IPS-18a (cell line): ENCODE data around the gene IL3.

Experiments used
- H3K27ac ChIP-seq: one replicate; pipeline ENCODE4 v1.5.1; 2013; ENCODE audit warnings: low read length
- H3K27me3 ChIP-seq: one replicate; pipeline ENCODE4 v1.6.1; 2013; ENCODE audit warnings: mild to moderate bottlenecking, low read length; ENCODE audit not compliant: control insufficient read depth, insufficient read depth
- H3K36me3 ChIP-seq: one replicate; pipeline ENCODE4 v1.6.1; 2013; ENCODE audit warnings: low read depth, low read length; ENCODE audit not compliant: control insufficient read depth
- H3K4me1 ChIP-seq: one replicate; pipeline ENCODE4 v1.6.1; 2013; ENCODE audit warnings: low read depth, low read length; ENCODE audit not compliant: control insufficient read depth
- H3K4me3 ChIP-seq: one replicate; pipeline ENCODE4 v1.5.1; 2013; ENCODE audit warnings: low read length
- H3K9ac ChIP-seq: one replicate; pipeline ENCODE4 v1.6.1; 2013; ENCODE audit warnings: mild to moderate bottlenecking, low read length, moderate library complexity
- H3K9me3 ChIP-seq: one replicate; pipeline ENCODE4 v1.6.1; 2013; ENCODE audit warnings: low read depth, low read length; ENCODE audit not compliant: control insufficient read depth

IL3 gene

GRCh38 chr5:132053483-132053882 is 7.0 kb upstream of the IL3 start:
- H3K27ac ChIP-seq, result no peak overlapping the region
- H3K27me3 ChIP-seq, result no peaks in the 10 kb centered on the region
- no peak overlapping the region for H3K9ac ChIP-seq
- no peaks in the 10 kb centered on the region for H3K4me1 ChIP-seq
- H3K36me3 ChIP-seq, result no peaks in the 10 kb centered on the region
- H3K4me3 ChIP-seq, result no peak overlapping the region
- H3K9me3 ChIP-seq, result no peaks in the 10 kb centered on the region

- no peak overlapping the region for H3K27ac ChIP-seq
- H3K27me3 ChIP-seq, result no peaks in the 10 kb centered on the region
- H3K4me3 ChIP-seq, result no peak overlapping the region
- no peaks in the 10 kb centered on the region for H3K4me1 ChIP-seq
- no peak overlapping the region for H3K9ac ChIP-seq
- H3K9me3 ChIP-seq, result no peaks in the 10 kb centered on the region
- H3K36me3 ChIP-seq, result no peaks in the 10 kb centered on the region
These were observed 6.3 kb upstream of the IL3 start for GRCh38 chr5:132054031-132054696.

- Histone ChIP-seq H3K4me3 (no peak overlapping the region), H3K27me3 (no peaks in the 10 kb centered on the region), H3K36me3 (no peaks in the 10 kb centered on the region), H3K4me1 (no peaks in the 10 kb centered on the region), H3K9me3 (no peaks in the 10 kb centered on the region), H3K9ac (no peak overlapping the region), H3K27ac (no peak overlapping the region)
These were observed 5.6 kb upstream of the IL3 start for GRCh38 chr5:132054697-132055440.

GRCh38 chr5:132055441-132055807 is 5.0 kb upstream of the IL3 start:
- no peaks in the 10 kb centered on the region for H3K36me3 ChIP-seq
- no peaks in the 10 kb centered on the region for H3K4me1 ChIP-seq
- H3K27ac ChIP-seq, result no peak overlapping the region
- H3K4me3 ChIP-seq, result no peak overlapping the region
- no peak overlapping the region for H3K9ac ChIP-seq
- H3K9me3 ChIP-seq, result no peaks in the 10 kb centered on the region
- no peaks in the 10 kb centered on the region for H3K27me3 ChIP-seq

GRCh38 chr5:132055808-132056609 is 4.4 kb upstream of the IL3 start:
- Histone ChIP-seq H3K9me3 (no peaks in the 10 kb centered on the region), H3K9ac (no peak overlapping the region), H3K27ac (no peak overlapping the region), H3K27me3 (no peaks in the 10 kb centered on the region), H3K36me3 (no peaks in the 10 kb centered on the region), H3K4me3 (no peak overlapping the region), H3K4me1 (no peaks in the 10 kb centered on the region)

- no peak overlapping the region for H3K9ac ChIP-seq
- no peaks in the 10 kb centered on the region for H3K36me3 ChIP-seq
- H3K4me1 ChIP-seq, result no peaks in the 10 kb centered on the region
- no peaks in the 10 kb centered on the region for H3K9me3 ChIP-seq
- H3K27me3 ChIP-seq, result no peaks in the 10 kb centered on the region
- no peak overlapping the region for H3K4me3 ChIP-seq
- H3K27ac ChIP-seq, result no peak overlapping the region
These were observed 3.6 kb upstream of the IL3 start for GRCh38 chr5:132056610-132057497.

- Histone ChIP-seq H3K27ac (no peak overlapping the region), H3K36me3 (no peaks in the 10 kb centered on the region), H3K27me3 (no peaks in the 10 kb centered on the region), H3K9ac (no peak overlapping the region), H3K4me3 (no peak overlapping the region), H3K4me1 (no peaks in the 10 kb centered on the region), H3K9me3 (no peaks in the 10 kb centered on the region)
These were observed 2.8 kb upstream of the IL3 start for GRCh38 chr5:132057498-132058255.

GRCh38 chr5:132058646-132059042 is 1.8 kb upstream of the IL3 start:
- H3K27me3 ChIP-seq, result no peaks in the 10 kb centered on the region
- H3K9ac ChIP-seq, result no peak overlapping the region
- no peaks in the 10 kb centered on the region for H3K4me1 ChIP-seq
- no peak overlapping the region for H3K4me3 ChIP-seq
- no peaks in the 10 kb centered on the region for H3K9me3 ChIP-seq
- H3K27ac ChIP-seq, result no peak overlapping the region
- H3K36me3 ChIP-seq, result no peaks in the 10 kb centered on the region

GRCh38 chr5:132059043-132059695 is 1.3 kb upstream of the IL3 start:
- no peaks in the 10 kb centered on the region for H3K9me3 ChIP-seq
- no peaks in the 10 kb centered on the region for H3K4me1 ChIP-seq
- no peak overlapping the region for H3K4me3 ChIP-seq
- H3K27me3 ChIP-seq, result no peaks in the 10 kb centered on the region
- no peaks in the 10 kb centered on the region for H3K36me3 ChIP-seq
- no peak overlapping the region for H3K9ac ChIP-seq
- no peak overlapping the region for H3K27ac ChIP-seq

- H3K9ac ChIP-seq, result no peak overlapping the region
These were observed 557 bp upstream of the IL3 start for GRCh38 chr5:132059696-132060500.

More at GRCh38 chr5:132059696-132060500, 557 bp upstream of the IL3 start:
- H3K36me3 ChIP-seq, result no peaks in the 10 kb centered on the region
- no peak overlapping the region for H3K27ac ChIP-seq
- no peaks in the 10 kb centered on the region for H3K27me3 ChIP-seq
- no peak overlapping the region for H3K4me3 ChIP-seq
- H3K4me1 ChIP-seq, result no peaks in the 10 kb centered on the region
- no peaks in the 10 kb centered on the region for H3K9me3 ChIP-seq
